RWPE2 (cell line): ENCODE results near the gene MACROD2.

Experiments used
- ATAC-seq: fragments of 200-7000 bp; cut with Tn5 transposase; 3 replicates; pipeline ENCODE4 v1.9.1; 2021; ENCODE audit warnings: low read depth
- DNase-seq: peaks from one replicate; pipeline ENCODE4 v3.0.0-alpha.2; 2020; ENCODE audit warnings: low spot score
- H3K27ac ChIP-seq: fragments of 450-650 bp; 2 replicates; pipeline ENCODE4 v1.5.1; 2017; ENCODE audit warnings: mild to moderate bottlenecking; ENCODE audit not compliant: poor library complexity, severe bottlenecking
- H3K27me3 ChIP-seq: fragments of 250-450 bp; sonication (Bioruptor Pico); 2 replicates; pipeline ENCODE4 v1.5.1; 2021; ENCODE audit warnings: mild to moderate bottlenecking, moderate library complexity; ENCODE audit not compliant: insufficient read depth, poor library complexity, severe bottlenecking
- H3K36me3 ChIP-seq: fragments of 250-450 bp; sonication (Bioruptor Pico); 2 replicates; pipeline ENCODE4 v1.5.1; 2020; ENCODE audit warnings: low read depth, mild to moderate bottlenecking, moderate library complexity
- H3K4me1 ChIP-seq: fragments of 250-450 bp; sonication (Bioruptor Pico); 2 replicates; pipeline ENCODE4 v1.5.1; 2021; ENCODE audit warnings: mild to moderate bottlenecking, moderate library complexity; ENCODE audit not compliant: insufficient read depth, poor library complexity, severe bottlenecking
- H3K4me3 ChIP-seq: fragments of 250-450 bp; sonication (Bioruptor Pico); 2 replicates; pipeline ENCODE4 v1.5.1; 2021; ENCODE audit warnings: mild to moderate bottlenecking, moderate library complexity; ENCODE audit not compliant: severe bottlenecking
- H3K9me3 ChIP-seq: fragments of 250-450 bp; sonication (Bioruptor Pico); 2 replicates; pipeline ENCODE4 v1.5.1; 2021; ENCODE audit warnings: mild to moderate bottlenecking, moderate library complexity; ENCODE audit not compliant: severe bottlenecking
- CTCF ChIP-seq: fragments of 450-650 bp; IDR thresholded peaks from one replicate; pipeline ENCODE4 v1.5.1; 2017; ENCODE audit warnings: mild to moderate bottlenecking, moderate library complexity; ENCODE audit not compliant: poor library complexity, severe bottlenecking

MACROD2 gene

GRCh38 chr20:14883324-14883723 lies 888.0 kb downstream of the MACROD2 start:
- DNase-seq (no peak), ATAC-seq (no peak)
- Histone ChIP-seq H3K27ac (no peak overlapping the region), H3K4me3 (no peak overlapping the region), H3K27me3 (no peaks in the 10 kb centered on the region), H3K4me1 (peaks cover 22% of the 10 kb centered on the region), H3K36me3 (no peaks in the 10 kb centered on the region), H3K9me3 (no peaks in the 10 kb centered on the region)
- no peak for TF ChIP-seq CTCF

GRCh38 chr20:14885661-14886060 lies 890.3 kb downstream of the MACROD2 start:
- DNase-seq (no peak), ATAC-seq (no peak)
- no peak overlapping the region for H3K4me3 ChIP-seq
- no peaks in the 10 kb centered on the region for H3K9me3 ChIP-seq
- no peak for TF ChIP-seq CTCF
- H3K4me1 ChIP-seq, result peaks cover 6% of the 10 kb centered on the region
- no peaks in the 10 kb centered on the region for H3K36me3 ChIP-seq
- H3K27ac ChIP-seq, result no peak overlapping the region
- no peaks in the 10 kb centered on the region for H3K27me3 ChIP-seq

- Histone ChIP-seq H3K9me3 (no peaks in the 10 kb centered on the region), H3K27ac (no peak overlapping the region), H3K36me3 (no peaks in the 10 kb centered on the region), H3K27me3 (no peaks in the 10 kb centered on the region), H3K4me3 (no peak overlapping the region), H3K4me1 (peaks cover 2% of the 10 kb centered on the region)
- no peak for ATAC-seq
- no peak for TF ChIP-seq CTCF
- DNase-seq, result no peak
These were observed 892.8 kb downstream of the MACROD2 start for GRCh38 chr20:14888134-14888533.

- Histone ChIP-seq H3K27ac (no peak overlapping the region), H3K4me3 (no peak overlapping the region)
- ATAC-seq, result no peak
These were observed 894.4 kb downstream of the MACROD2 start for GRCh38 chr20:14889496-14890255.

More at GRCh38 chr20:14889496-14890255, 894.4 kb downstream of the MACROD2 start:
- no peaks in the 10 kb centered on the region for H3K36me3 ChIP-seq
- no peak for DNase-seq
- no peaks in the 10 kb centered on the region for H3K4me1 ChIP-seq
- no peak for TF ChIP-seq CTCF
- no peaks in the 10 kb centered on the region for H3K27me3 ChIP-seq
- H3K9me3 ChIP-seq, result no peaks in the 10 kb centered on the region
